Measurements from ENCODE around the gene SLC13A2. TPM values are rescaled to one million over a fixed set of nuclear protein-coding genes. Genes with fewer than 3 reads are reported as not detected.

Gene SLC13A2
- total RNA-seq, 2 experiments from 2014 or later = not detected

- Mint-ChIP-seq H3K36me3 (ENCODE audit: low read depth) (no peaks in the 10 kb centered on the region), H3K4me3 (no peak overlapping the region), H3K27me3 (no peaks in the 10 kb centered on the region), H3K9me3 (no peaks in the 10 kb centered on the region), H3K4me1 (ENCODE audit: low read depth) (peaks cover 6% of the 10 kb centered on the region), H3K27ac (no peak overlapping the region)
- no peak for TF ChIP-seq CTCF (IDR thresholded peaks at IDR 0.05)
- ATAC-seq = no peak
- ChIA-PET CTCF (interaction anchor here (1.5 kb wide), 1 partner anchor 59 kb away, joined by 4 read pairs; no protein-coding TSS in a partner anchor), POLR2A (no interaction called here)
- intact Hi-C loops (cut with micrococcal nuclease) = no loop called here
- DNase-seq = no peak
These were observed 1.9 kb downstream of the SLC13A2 start for GRCh38 chr17:28475151-28475900.

- ChIA-PET CTCF (interaction anchor here (1.4 to 1.5 kb wide), 2 partner anchors 19 to 60 kb away, joined by 3 to 4 read pairs; no protein-coding TSS in a partner anchor), POLR2A (no interaction called here)
- H3K36me3 Mint-ChIP-seq (ENCODE audit: low read depth) = no peaks in the 10 kb centered on the region
- ATAC-seq (no peak), DNase-seq (no peak)
- H3K4me3 Mint-ChIP-seq = no peak overlapping the region
- H3K27me3 Mint-ChIP-seq = no peaks in the 10 kb centered on the region
- no peaks in the 10 kb centered on the region for H3K9me3 Mint-ChIP-seq
- H3K27ac Mint-ChIP-seq = no peak overlapping the region
- intact Hi-C loops (cut with micrococcal nuclease) = no loop called here
- peaks cover 6% of the 10 kb centered on the region for H3K4me1 Mint-ChIP-seq (ENCODE audit: low read depth)
- no peak for TF ChIP-seq CTCF (IDR thresholded peaks at IDR 0.05)
These were observed 2.8 kb downstream of the SLC13A2 start for GRCh38 chr17:28476076-28476865.

GRCh38 chr17:28477928-28478327 lies 4.5 kb downstream of the SLC13A2 start:
- peaks cover 6% of the 10 kb centered on the region for H3K4me1 Mint-ChIP-seq (ENCODE audit: low read depth)
- intact Hi-C loops (cut with micrococcal nuclease) = no loop called here
- no peak for ATAC-seq
- H3K27ac Mint-ChIP-seq = no peak overlapping the region
- TF ChIP-seq CTCF (IDR thresholded peaks at IDR 0.05) = no peak
- ChIA-PET POLR2A (no interaction called here), CTCF (interaction anchor here (1.4 kb wide), 1 partner anchor 17 kb away, joined by 3 read pairs; no protein-coding TSS in a partner anchor)
- H3K4me3 Mint-ChIP-seq = no peak overlapping the region
- no peaks in the 10 kb centered on the region for H3K27me3 Mint-ChIP-seq
- DNase-seq = no peak
- no peaks in the 10 kb centered on the region for H3K9me3 Mint-ChIP-seq
- no peaks in the 10 kb centered on the region for H3K36me3 Mint-ChIP-seq (ENCODE audit: low read depth)

GRCh38 chr17:28478712-28479615 lies 5.5 kb downstream of the SLC13A2 start:
- ATAC-seq (no peak), DNase-seq (no peak)
- H3K9me3 Mint-ChIP-seq = no peaks in the 10 kb centered on the region
- no peak for TF ChIP-seq CTCF (IDR thresholded peaks at IDR 0.05)
- no peaks in the 10 kb centered on the region for H3K27me3 Mint-ChIP-seq
- ChIA-PET CTCF (no interaction called here), POLR2A (no interaction called here)
- no peak overlapping the region for H3K27ac Mint-ChIP-seq
- peaks cover 6% of the 10 kb centered on the region for H3K4me1 Mint-ChIP-seq (ENCODE audit: low read depth)
- H3K4me3 Mint-ChIP-seq = no peak overlapping the region
- H3K36me3 Mint-ChIP-seq (ENCODE audit: low read depth) = no peaks in the 10 kb centered on the region
- intact Hi-C loops (cut with micrococcal nuclease) = no loop called here
